Kidney (tissue), 14 donors: ENCODE measurements around the gene TTC33. TPM values are rescaled to one million over a fixed set of nuclear protein-coding genes. Genes with fewer than 3 reads are reported as not detected.

Experiments used
- DNase-seq, 5 donors: peaks; one replicate each; pipeline ENCODE4 v3.0.0-alpha.2; 2013 to 2020
- FAIRE-seq: peaks from 2 replicates; lab custom pipeline; 2012; peaks lifted over from hg19 to GRCh38; lab: Jason Lieb, UNC
- H3K27ac ChIP-seq, 2 donors: one replicate each; pipeline ENCODE4 v1.7.0; 2013; ENCODE audit warnings: low read depth in 2 of 2, low read length in 2 of 2, inconsistent platforms in 1 of 2
- H3K27me3 ChIP-seq: one replicate; pipeline ENCODE4 v1.7.1; 2013; ENCODE audit warnings: low read length, inconsistent platforms; ENCODE audit not compliant: control insufficient read depth, insufficient read depth
- H3K36me3 ChIP-seq, 3 donors: one replicate each; pipeline versions ENCODE4 v1.7.0 to v1.7.1; 2013; ENCODE audit warnings: low read length in 3 of 3, control low read depth in 1 of 3, inconsistent platforms in 1 of 3; ENCODE audit not compliant: insufficient read depth in 3 of 3, control insufficient read depth in 2 of 3
- H3K4me1 ChIP-seq, 3 donors: one replicate each; pipeline versions ENCODE4 v1.7.0 to v1.7.1; 2013; ENCODE audit warnings: low read length in 3 of 3, inconsistent platforms in 1 of 3, low read depth in 1 of 3; ENCODE audit not compliant: control insufficient read depth in 2 of 3, insufficient read depth in 2 of 3
- H3K4me3 ChIP-seq, 3 donors: one replicate each; pipeline versions ENCODE4 v1.7.0 to v1.8.1; 2013; ENCODE audit warnings: low read length in 3 of 3, control low read depth in 1 of 3, inconsistent platforms in 1 of 3
- H3K9ac ChIP-seq, 3 donors: one replicate each; pipeline versions ENCODE4 v1.7.0 to v1.7.1; 2013; ENCODE audit warnings: low read length in 3 of 3, control low read depth in 1 of 3, inconsistent platforms in 1 of 3
- H3K9me3 ChIP-seq, 3 donors: one replicate each; pipeline versions ENCODE4 v1.7.0 to v1.7.1; 2013; ENCODE audit warnings: low read length in 3 of 3, control low read depth in 1 of 3, inconsistent platforms in 1 of 3; ENCODE audit not compliant: control insufficient read depth in 2 of 3, insufficient read depth in 1 of 3
- intact Hi-C: fragments of 100-400 bp; cut with DNase I; formaldehyde crosslinking; loops from one replicate; pipeline ENCODE4 v1.11.1; 2022
- polyA plus RNA-seq: library from polyadenylated mRNA; stranded (reverse); fragments of 350-450 nt; fragmentation: Illumina TruSeq; extraction: RNeasy Lipid Tissue Mini Kit (QIAGEN cat#74804); gene quantifications from one replicate; pipeline ENCODE4 v1.2.3, GENCODE V29; 2014; ENCODE audit warnings: low read depth, low replicate concordance; ENCODE audit not compliant: insufficient read depth
- total RNA-seq: library from RNA; stranded (reverse); fragmentation: NEBNext Ultra II Directional; extraction: Animal tissue kit (Norgen Biotek cat#: 25700); gene quantifications from one replicate; pipeline ENCODE4 v1.2.1, GENCODE V29; 2021
- TF ChIP-seq, protein P1 (sequence below): IDR thresholded peaks from 3 replicates; pipeline ENCODE4 v1.5.1; 2012; ENCODE audit warnings: mild to moderate bottlenecking, moderate library complexity, borderline replicate concordance; ENCODE audit not compliant: insufficient read depth; ENCODE audit errors: extremely low read depth
- donor health status: control.
- donor health status: control.
- donor health status: control.
- donor health status: control.
- donor health status: control.
- donor health status: DM: yes; HTN: yes; CAD: no.
- donor health status: Normal renal cell carcinoma (clear cell type).

TTC33 gene
- total and polyA plus RNA-seq, 2 donors from 2014 or later: 7.1 to 20.1 TPM

GRCh38 chr5:40634593-40634992, 121.2 kb downstream of the TTC33 start:
- FAIRE-seq (no peak), DNase-seq (no peak)
- Histone ChIP-seq H3K27ac (no peak overlapping the region), H3K36me3 (no peaks in the 10 kb centered on the region), H3K9me3 (no peaks in the 10 kb centered on the region), H3K4me1 (no peaks in the 10 kb centered on the region), H3K27me3 (no peaks in the 10 kb centered on the region), H3K9ac (no peak overlapping the region), H3K4me3 (no peak overlapping the region)
- intact Hi-C loops: no loop called here
- TF ChIP-seq, protein P1, sequence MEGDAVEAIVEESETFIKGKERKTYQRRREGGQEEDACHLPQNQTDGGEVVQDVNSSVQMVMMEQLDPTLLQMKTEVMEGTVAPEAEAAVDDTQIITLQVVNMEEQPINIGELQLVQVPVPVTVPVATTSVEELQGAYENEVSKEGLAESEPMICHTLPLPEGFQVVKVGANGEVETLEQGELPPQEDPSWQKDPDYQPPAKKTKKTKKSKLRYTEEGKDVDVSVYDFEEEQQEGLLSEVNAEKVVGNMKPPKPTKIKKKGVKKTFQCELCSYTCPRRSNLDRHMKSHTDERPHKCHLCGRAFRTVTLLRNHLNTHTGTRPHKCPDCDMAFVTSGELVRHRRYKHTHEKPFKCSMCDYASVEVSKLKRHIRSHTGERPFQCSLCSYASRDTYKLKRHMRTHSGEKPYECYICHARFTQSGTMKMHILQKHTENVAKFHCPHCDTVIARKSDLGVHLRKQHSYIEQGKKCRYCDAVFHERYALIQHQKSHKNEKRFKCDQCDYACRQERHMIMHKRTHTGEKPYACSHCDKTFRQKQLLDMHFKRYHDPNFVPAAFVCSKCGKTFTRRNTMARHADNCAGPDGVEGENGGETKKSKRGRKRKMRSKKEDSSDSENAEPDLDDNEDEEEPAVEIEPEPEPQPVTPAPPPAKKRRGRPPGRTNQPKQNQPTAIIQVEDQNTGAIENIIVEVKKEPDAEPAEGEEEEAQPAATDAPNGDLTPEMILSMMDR: no peak

DNA sequence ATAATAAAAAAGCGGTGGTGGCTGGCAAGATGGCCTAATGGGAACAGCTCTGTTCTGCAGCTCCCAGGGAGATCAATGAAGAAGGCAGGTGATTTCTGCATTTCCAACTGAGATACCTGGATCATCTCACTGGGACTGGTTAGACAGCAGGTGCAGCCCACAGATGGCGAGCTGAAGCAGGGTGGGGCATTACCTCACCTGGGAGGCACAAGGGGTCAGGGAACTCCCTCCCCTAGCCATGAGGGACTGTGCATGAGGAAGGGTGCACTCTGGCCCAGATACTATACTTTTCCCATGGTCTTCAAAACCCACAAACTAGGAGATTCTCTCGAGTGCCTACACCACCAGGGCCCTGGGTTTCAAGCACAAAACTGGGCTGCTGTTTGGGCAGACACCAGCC, 121.6 kb downstream of the TTC33 start:
- no peak overlapping the region for H3K9ac ChIP-seq
- H3K36me3 ChIP-seq: no peaks in the 10 kb centered on the region
- no peak for FAIRE-seq
- TF ChIP-seq, protein P1: no peak
- no peak overlapping the region for H3K4me3 ChIP-seq
- no peaks in the 10 kb centered on the region for H3K27me3 ChIP-seq
- no peak for DNase-seq
- H3K9me3 ChIP-seq: no peaks in the 10 kb centered on the region
- H3K4me1 ChIP-seq: no peaks in the 10 kb centered on the region
- intact Hi-C loops: no loop called here
- no peak overlapping the region for H3K27ac ChIP-seq

DNA sequence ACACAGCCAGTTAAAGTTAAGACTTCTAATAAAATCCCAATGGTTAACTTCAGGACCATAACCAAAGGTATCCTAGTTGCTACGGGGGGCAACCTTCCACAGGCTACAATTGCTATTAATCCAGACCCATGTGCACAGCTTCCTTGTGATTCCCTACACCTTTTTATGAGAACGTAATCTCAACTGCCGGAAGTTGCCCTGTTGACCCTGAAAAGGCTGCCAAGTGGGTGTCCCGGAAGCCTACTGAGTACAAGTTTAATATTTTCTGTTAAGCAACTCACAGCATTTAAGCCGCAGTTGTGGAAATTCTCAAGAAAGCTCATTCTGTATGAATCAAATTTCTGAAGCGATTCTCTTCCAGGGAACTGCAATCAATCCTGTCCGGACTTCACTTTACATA, 124.5 kb downstream of the TTC33 start:
- Histone ChIP-seq H3K9me3 (no peaks in the 10 kb centered on the region), H3K4me3 (no peak overlapping the region), H3K9ac (no peak overlapping the region), H3K27ac (no peak overlapping the region), H3K36me3 (no peaks in the 10 kb centered on the region), H3K27me3 (no peaks in the 10 kb centered on the region), H3K4me1 (no peaks in the 10 kb centered on the region)
- FAIRE-seq (no peak), DNase-seq (no peak)
- TF ChIP-seq, protein P1: no peak
- intact Hi-C loops: no loop called here

DNA sequence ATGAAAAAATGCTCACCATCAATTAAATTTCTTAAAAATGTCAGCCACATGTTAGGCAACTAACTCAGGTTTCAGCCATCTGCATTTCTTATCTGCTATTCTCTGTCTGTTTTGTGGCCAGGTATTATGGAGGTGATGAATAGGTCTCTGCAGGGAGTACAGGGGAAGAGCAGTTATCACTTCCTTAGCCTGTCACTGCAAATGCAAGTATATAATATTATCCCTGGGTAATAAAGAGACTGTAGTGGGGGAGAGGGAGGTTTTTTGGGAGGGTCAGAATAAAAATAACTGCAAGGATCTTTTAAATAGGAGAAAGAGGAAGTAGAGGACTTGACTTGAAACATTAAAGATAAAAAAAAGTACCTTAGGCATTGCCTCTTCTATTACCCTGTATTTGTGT, 125.6 kb downstream of the TTC33 start:
- Histone ChIP-seq H3K36me3 (no peaks in the 10 kb centered on the region), H3K9me3 (no peaks in the 10 kb centered on the region), H3K4me1 (no peaks in the 10 kb centered on the region), H3K27ac (no peak overlapping the region), H3K4me3 (no peak overlapping the region), H3K27me3 (no peaks in the 10 kb centered on the region), H3K9ac (no peak overlapping the region)
- FAIRE-seq (no peak), DNase-seq (no peak)
- intact Hi-C loops: no loop called here
- TF ChIP-seq, protein P1: no peak
